Astrocyte (in vitro differentiated cells and primary cell): ENCODE results near the gene RPA4.

ENCODE experiments used
- EZH2 ChIP-seq: IDR thresholded peaks from 2 replicates; pipeline ENCODE4 v1.6.1; 2012; ENCODE audit warnings: mild to moderate bottlenecking, low read length, inconsistent platforms; ENCODE audit not compliant: insufficient read depth
- TF ChIP-seq, protein P1 (sequence below): IDR thresholded peaks from 2 replicates; pipeline ENCODE4 v1.5.1; 2011; ENCODE audit warnings: low read depth, mild to moderate bottlenecking, inconsistent platforms, low read length, moderate library complexity; ENCODE audit not compliant: insufficient read depth

DNA sequence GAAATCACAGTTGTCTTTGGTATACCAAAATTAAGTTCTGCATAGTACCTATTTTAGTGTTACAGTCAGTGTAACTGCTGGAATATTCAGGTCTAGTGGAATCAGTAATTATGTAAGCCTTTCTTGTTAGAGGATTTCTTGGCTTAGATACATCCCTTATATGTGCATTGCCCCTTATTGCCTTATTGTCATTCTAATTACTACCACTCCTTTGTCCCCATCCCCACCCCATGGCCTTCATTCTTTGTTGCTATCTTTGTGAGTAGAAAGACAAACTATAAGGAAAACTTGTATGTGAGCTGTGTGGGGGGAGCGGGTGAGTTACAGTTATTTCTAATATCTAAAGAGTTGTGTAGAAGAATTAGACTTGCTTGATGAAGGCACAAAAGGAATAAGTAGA is 36.9 kb upstream of the RPA4 start:
- no peak for TF ChIP-seq EZH2
- TF ChIP-seq, protein P1, sequence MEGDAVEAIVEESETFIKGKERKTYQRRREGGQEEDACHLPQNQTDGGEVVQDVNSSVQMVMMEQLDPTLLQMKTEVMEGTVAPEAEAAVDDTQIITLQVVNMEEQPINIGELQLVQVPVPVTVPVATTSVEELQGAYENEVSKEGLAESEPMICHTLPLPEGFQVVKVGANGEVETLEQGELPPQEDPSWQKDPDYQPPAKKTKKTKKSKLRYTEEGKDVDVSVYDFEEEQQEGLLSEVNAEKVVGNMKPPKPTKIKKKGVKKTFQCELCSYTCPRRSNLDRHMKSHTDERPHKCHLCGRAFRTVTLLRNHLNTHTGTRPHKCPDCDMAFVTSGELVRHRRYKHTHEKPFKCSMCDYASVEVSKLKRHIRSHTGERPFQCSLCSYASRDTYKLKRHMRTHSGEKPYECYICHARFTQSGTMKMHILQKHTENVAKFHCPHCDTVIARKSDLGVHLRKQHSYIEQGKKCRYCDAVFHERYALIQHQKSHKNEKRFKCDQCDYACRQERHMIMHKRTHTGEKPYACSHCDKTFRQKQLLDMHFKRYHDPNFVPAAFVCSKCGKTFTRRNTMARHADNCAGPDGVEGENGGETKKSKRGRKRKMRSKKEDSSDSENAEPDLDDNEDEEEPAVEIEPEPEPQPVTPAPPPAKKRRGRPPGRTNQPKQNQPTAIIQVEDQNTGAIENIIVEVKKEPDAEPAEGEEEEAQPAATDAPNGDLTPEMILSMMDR, result no peak
